ENCODE data around the gene SCD5.

Gene SCD5

DNA sequence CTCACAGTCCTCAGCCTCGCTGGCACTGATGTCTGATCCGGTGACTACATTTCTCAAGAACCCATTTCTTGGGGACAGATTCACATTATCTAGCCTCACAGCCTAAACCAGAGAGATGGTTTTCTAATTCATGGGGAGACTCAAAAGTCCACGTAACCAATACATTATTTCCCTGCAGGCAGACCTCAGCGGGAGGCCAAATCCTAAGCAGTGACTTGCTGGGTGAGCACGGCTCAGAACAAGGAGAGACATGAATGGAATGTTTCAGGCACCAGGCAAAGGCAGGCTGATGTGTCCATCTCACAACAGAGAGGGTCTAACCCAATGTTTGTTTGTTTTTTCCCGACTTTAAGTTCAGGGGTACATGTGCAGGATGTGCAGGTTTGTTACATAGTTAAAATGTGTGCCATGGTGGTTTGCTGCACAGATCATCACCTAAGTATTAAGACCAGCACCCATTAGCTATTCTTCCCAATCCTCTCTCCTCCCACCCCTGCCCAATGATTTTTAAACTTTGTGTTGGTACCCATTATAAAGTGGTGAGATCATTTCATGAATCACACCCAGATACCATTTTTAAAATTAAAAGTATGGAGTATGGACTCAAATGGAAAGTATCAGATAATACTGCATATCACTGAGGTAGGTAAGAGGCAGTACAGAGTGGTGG is 53.3 kb downstream of the SCD5 start:
- Histone ChIP-seq H3K4me3 (ENCODE audit: low read depth, low read length, poor library complexity, severe bottlenecking) (no peak overlapping the region), H3F3A (ENCODE audit: insufficient read depth, low read length) (no peaks in the 10 kb centered on the region), H2AFZ (ENCODE audit: low read length) (no peak overlapping the region), H3K27ac (ENCODE audit: low read depth, low read length, poor library complexity, severe bottlenecking) (no peak overlapping the region), H3K79me2 (ENCODE audit: insufficient read depth, low read length) (no peaks in the 10 kb centered on the region), H4K20me1 (ENCODE audit: insufficient read depth, low read length) (no peaks in the 10 kb centered on the region), H3K4me1 (ENCODE audit: insufficient read depth, low read length, severe bottlenecking) (no peaks in the 10 kb centered on the region), H3K4me2 (ENCODE audit: low read length) (no peak overlapping the region), H3K9me3 (ENCODE audit: low read length) (no peaks in the 10 kb centered on the region), H3K27me3 (ENCODE audit: insufficient read depth, low read length) (no peaks in the 10 kb centered on the region), H3K36me3 (ENCODE audit: insufficient read depth, low read length) (no peaks in the 10 kb centered on the region), H3K9me2 (ENCODE audit: low read depth, low read length) (no peaks in the 10 kb centered on the region), H3K9ac (ENCODE audit: low read length) (no peak overlapping the region)
- TF ChIP-seq EZH2 (IDR thresholded peaks at IDR 0.05; ENCODE audit: borderline replicate concordance, low read length) = no peak
- TF ChIP-seq, protein P1, sequence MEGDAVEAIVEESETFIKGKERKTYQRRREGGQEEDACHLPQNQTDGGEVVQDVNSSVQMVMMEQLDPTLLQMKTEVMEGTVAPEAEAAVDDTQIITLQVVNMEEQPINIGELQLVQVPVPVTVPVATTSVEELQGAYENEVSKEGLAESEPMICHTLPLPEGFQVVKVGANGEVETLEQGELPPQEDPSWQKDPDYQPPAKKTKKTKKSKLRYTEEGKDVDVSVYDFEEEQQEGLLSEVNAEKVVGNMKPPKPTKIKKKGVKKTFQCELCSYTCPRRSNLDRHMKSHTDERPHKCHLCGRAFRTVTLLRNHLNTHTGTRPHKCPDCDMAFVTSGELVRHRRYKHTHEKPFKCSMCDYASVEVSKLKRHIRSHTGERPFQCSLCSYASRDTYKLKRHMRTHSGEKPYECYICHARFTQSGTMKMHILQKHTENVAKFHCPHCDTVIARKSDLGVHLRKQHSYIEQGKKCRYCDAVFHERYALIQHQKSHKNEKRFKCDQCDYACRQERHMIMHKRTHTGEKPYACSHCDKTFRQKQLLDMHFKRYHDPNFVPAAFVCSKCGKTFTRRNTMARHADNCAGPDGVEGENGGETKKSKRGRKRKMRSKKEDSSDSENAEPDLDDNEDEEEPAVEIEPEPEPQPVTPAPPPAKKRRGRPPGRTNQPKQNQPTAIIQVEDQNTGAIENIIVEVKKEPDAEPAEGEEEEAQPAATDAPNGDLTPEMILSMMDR (IDR thresholded peaks at IDR 0.05; ENCODE audit: low read length) = no peak

DNA sequence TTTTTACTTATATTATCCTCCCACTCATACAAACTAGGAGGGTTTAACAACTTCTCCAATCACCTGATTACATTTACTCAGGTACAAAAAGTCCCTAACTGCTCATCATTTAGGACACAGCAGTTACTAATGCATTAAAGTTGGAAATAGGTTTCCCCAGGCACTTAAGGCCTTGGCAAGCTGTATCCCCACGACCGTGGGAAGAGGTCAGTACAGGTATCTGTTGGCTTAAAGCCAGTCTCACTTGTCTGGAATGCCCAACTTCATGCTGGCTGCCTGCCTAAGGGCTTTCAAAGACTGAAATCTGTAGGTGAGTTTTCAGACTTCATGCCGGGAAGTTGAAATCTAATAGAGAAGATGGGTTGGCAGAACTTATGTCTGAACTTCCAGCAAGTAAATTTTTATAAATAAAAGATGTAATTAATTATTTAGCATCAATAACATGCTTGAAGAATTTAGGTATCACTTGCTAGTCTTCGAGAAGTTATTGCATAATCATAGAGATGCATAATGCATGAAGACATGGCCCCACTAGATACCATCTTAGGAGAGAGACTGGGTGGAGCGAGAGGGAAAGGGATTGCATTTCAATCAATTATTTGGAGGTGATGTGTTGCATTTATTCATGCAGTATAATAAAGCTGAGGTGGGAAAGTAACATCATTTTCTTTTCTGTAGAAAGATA is 54.2 kb downstream of the SCD5 start:
- no peak overlapping the region for H3K9ac ChIP-seq (ENCODE audit: low read length)
- H3K9me3 ChIP-seq (ENCODE audit: low read length) = no peaks in the 10 kb centered on the region
- H3K4me1 ChIP-seq (ENCODE audit: insufficient read depth, low read length, severe bottlenecking) = no peaks in the 10 kb centered on the region
- H3K4me3 ChIP-seq (ENCODE audit: low read depth, low read length, poor library complexity, severe bottlenecking) = no peak overlapping the region
- H3K9me2 ChIP-seq (ENCODE audit: low read depth, low read length) = no peaks in the 10 kb centered on the region
- H3K36me3 ChIP-seq (ENCODE audit: insufficient read depth, low read length) = no peaks in the 10 kb centered on the region
- H3K79me2 ChIP-seq (ENCODE audit: insufficient read depth, low read length) = no peaks in the 10 kb centered on the region
- no peaks in the 10 kb centered on the region for H3K27me3 ChIP-seq (ENCODE audit: insufficient read depth, low read length)
- no peak overlapping the region for H3K4me2 ChIP-seq (ENCODE audit: low read length)
- H2AFZ ChIP-seq (ENCODE audit: low read length) = no peak overlapping the region
- H4K20me1 ChIP-seq (ENCODE audit: insufficient read depth, low read length) = no peaks in the 10 kb centered on the region
- TF ChIP-seq, protein P1 (IDR thresholded peaks at IDR 0.05; ENCODE audit: low read length) = no peak
- TF ChIP-seq EZH2 (IDR thresholded peaks at IDR 0.05; ENCODE audit: borderline replicate concordance, low read length) = no peak
- no peak overlapping the region for H3K27ac ChIP-seq (ENCODE audit: low read depth, low read length, poor library complexity, severe bottlenecking)
- no peaks in the 10 kb centered on the region for H3F3A ChIP-seq (ENCODE audit: insufficient read depth, low read length)

DNA sequence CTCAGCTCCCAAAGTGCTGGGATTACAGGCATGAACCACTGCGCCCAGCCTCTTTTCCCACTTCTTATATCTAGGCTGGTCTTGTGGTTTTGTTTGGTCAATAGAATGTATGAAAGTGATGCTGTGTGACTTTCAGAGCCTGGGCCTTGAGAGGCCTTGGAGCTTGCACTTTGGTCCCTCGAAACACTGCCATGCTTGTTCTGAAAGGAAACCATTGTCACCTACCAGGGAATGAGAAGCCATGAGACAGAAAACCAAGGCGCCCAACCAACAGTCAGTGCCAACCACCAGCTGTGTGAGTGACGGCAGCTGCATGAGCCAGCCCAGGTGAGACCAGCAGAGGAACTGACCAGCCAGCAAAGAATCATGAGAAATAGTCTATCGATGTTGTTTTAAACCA is 57.4 kb downstream of the SCD5 start:
- H3K27ac ChIP-seq (ENCODE audit: low read depth, low read length, poor library complexity, severe bottlenecking) = no peak overlapping the region
- no peaks in the 10 kb centered on the region for H4K20me1 ChIP-seq (ENCODE audit: insufficient read depth, low read length)
- no peaks in the 10 kb centered on the region for H3K9me2 ChIP-seq (ENCODE audit: low read depth, low read length)
- no peaks in the 10 kb centered on the region for H3K79me2 ChIP-seq (ENCODE audit: insufficient read depth, low read length)
- no peak overlapping the region for H3K9ac ChIP-seq (ENCODE audit: low read length)
- H3K4me3 ChIP-seq (ENCODE audit: low read depth, low read length, poor library complexity, severe bottlenecking) = no peak overlapping the region
- H3K36me3 ChIP-seq (ENCODE audit: insufficient read depth, low read length) = no peaks in the 10 kb centered on the region
- no peaks in the 10 kb centered on the region for H3F3A ChIP-seq (ENCODE audit: insufficient read depth, low read length)
- H2AFZ ChIP-seq (ENCODE audit: low read length) = no peak overlapping the region
- TF ChIP-seq, protein P1 (IDR thresholded peaks at IDR 0.05; ENCODE audit: low read length) = no peak
- no peak for TF ChIP-seq EZH2 (IDR thresholded peaks at IDR 0.05; ENCODE audit: borderline replicate concordance, low read length)
- no peaks in the 10 kb centered on the region for H3K27me3 ChIP-seq (ENCODE audit: insufficient read depth, low read length)
- H3K4me1 ChIP-seq (ENCODE audit: insufficient read depth, low read length, severe bottlenecking) = peaks cover 5% of the 10 kb centered on the region
- H3K4me2 ChIP-seq (ENCODE audit: low read length) = no peak overlapping the region
- H3K9me3 ChIP-seq (ENCODE audit: low read length) = no peaks in the 10 kb centered on the region
